GM12873 (cell line): ENCODE results near the gene TYRP1.

Experiments used
- CTCF ChIP-seq: IDR thresholded peaks from 2 replicates; pipeline ENCODE4 v1.5.1; 2012; ENCODE audit warnings: low read depth, mild to moderate bottlenecking, moderate library complexity, low read length, control low read depth; ENCODE audit not compliant: insufficient read depth; ENCODE audit errors: missing control alignments

The TYRP1 gene

GRCh38 chr9:12718482-12719026, 25.4 kb downstream of the TYRP1 start:
- no peak for TF ChIP-seq CTCF

DNA sequence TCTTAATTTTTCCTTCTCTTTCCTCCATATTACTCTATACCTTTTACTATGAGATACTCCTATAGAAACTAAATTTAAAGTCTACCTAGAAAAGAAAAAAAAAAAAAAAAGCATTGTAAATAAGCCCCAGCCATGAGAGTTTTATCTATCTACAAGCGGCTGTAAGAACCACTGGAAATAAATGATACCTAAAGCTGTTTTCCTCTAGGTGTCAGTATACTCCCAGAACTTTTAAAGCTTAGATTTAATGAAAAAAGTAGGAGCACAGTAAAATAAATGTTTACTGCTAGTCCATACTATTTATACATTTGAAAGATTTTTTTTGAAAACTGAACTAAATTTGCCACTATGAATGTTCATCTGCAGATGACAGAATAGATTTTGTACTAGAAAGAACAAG, 26.2 kb downstream of the TYRP1 start:
- peak; percentile 7 for TF ChIP-seq CTCF

- no peak for TF ChIP-seq CTCF
Measured at GRCh38 chr9:12720551-12720950, 27.4 kb downstream of the TYRP1 start.

DNA sequence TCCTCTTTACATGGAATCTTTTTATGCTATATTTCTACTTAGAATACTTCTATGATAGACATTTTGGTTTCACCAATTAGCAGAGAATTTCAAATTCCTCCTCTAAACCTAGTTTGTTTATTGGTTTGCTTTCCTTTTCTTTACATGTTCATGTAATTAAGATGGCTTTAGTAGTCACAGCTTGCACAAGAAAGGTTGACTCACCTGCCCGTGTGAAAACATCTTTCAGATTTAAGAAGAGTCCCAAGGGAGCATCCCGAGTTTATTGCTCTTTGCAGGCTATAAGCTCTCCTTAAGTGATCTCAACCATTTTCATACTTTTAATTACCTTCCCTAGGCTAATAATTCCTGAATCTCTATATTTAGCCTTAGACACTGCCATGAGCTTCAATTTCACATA, 28.9 kb downstream of the TYRP1 start:
- no peak for TF ChIP-seq CTCF

GRCh38 chr9:12723409-12724028, 30.3 kb downstream of the TYRP1 start:
- peak; percentile 14 for TF ChIP-seq CTCF

GRCh38 chr9:12726795-12727194, 33.6 kb downstream of the TYRP1 start:
- TF ChIP-seq CTCF, result no peak

GRCh38 chr9:12730198-12730597, 37.0 kb downstream of the TYRP1 start:
- TF ChIP-seq CTCF, result no peak
